22Rv1 (cell line): ENCODE results near the gene SYNDIG1.

Experiments
- CTCF ChIP-seq: fragments of 450-650 bp; IDR thresholded peaks from 2 replicates; pipeline ENCODE4 v1.5.1; 2017; ENCODE audit warnings: mild to moderate bottlenecking
- ZFX ChIP-seq: fragments of 450-650 bp; IDR thresholded peaks from 2 replicates; pipeline ENCODE4 v1.6.1; 2017; ENCODE audit warnings: antibody characterized with exemption, borderline replicate concordance

DNA sequence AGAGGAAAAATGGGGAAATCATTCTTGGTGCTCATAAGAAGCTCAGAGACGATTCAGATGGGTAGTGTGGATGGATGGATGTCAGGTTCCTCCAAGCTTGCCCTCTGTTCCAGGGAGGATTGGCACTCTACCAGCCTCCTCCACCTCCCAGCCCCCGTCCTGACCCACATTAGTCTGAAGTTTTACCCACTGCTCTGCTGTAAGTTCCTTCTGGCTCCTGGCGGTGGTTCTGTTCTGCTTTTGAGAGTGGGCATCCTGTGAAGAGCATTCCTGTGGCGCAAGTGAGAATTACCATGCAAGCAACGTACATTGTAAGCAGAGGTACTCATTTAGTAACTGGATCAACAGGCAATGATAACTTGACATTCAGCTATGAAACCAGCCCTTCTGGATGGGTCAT is 103.4 kb downstream of the SYNDIG1 start:
- no peak for TF ChIP-seq CTCF
- TF ChIP-seq ZFX = no peak
